PC-3 (cell line): ENCODE data around the gene SMAD5.

Experiments
- EZH2phosphoT487 ChIP-seq: fragments of 300-600 bp; sonication (generic); IDR thresholded peaks from 2 replicates; pipeline ENCODE4 v1.6.1; 2018; ENCODE audit warnings: mild to moderate bottlenecking, antibody characterized with exemption, low read length, borderline replicate concordance
- TF ChIP-seq, protein P1 (sequence below): fragments of 300-600 bp; sonication (generic); conservative IDR thresholded peaks from 2 replicates; pipeline ENCODE4 v1.5.1; 2017; ENCODE audit warnings: antibody characterized with exemption, low read depth, mild to moderate bottlenecking, low read length

DNA sequence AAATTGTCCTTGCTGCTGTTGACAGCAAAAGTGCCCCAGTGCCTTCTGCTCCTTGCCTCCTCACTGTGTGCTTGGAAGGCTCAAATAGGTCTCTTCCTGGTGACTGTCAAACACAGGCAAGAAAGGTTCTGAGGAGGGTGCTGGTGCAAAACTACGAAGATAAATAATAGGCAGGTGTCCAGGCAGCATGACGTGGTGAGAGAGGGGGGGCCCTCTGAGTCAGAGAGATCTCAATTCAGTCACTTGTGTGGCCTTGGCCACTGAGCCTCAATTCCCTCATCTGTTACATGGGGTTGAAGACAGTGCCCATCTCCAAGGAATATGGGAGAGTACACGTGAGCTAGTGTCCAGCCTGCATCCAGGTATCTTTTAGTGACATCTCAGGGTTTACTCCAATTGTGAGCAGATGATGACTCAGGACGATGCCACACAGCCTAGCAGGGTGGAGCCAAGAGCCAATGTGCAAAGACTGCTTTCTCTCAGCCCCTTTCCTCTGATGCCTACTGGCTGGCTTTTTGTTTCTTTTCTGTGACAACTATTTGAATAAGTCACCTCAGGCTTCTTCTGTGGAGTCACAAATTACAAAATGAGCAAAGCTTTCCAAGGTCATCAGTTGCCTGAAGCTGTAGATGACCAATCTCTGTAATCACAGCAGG lies 90.1 kb downstream of the SMAD5 start:
- no peak for TF ChIP-seq EZH2phosphoT487
- TF ChIP-seq, protein P1, sequence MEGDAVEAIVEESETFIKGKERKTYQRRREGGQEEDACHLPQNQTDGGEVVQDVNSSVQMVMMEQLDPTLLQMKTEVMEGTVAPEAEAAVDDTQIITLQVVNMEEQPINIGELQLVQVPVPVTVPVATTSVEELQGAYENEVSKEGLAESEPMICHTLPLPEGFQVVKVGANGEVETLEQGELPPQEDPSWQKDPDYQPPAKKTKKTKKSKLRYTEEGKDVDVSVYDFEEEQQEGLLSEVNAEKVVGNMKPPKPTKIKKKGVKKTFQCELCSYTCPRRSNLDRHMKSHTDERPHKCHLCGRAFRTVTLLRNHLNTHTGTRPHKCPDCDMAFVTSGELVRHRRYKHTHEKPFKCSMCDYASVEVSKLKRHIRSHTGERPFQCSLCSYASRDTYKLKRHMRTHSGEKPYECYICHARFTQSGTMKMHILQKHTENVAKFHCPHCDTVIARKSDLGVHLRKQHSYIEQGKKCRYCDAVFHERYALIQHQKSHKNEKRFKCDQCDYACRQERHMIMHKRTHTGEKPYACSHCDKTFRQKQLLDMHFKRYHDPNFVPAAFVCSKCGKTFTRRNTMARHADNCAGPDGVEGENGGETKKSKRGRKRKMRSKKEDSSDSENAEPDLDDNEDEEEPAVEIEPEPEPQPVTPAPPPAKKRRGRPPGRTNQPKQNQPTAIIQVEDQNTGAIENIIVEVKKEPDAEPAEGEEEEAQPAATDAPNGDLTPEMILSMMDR = no peak
